HepG2 (cell line): Measurements from ENCODE around the gene METRN.

Experiments used
- ARNT ChIP-seq: fragments of 450-650 bp; IDR thresholded peaks from 2 replicates; pipeline ENCODE4 v1.6.1; 2017
- BHLHE40 ChIP-seq: IDR thresholded peaks from 2 replicates; pipeline ENCODE4 v1.6.1; 2011; ENCODE audit warnings: low read length, improper control_type of control experiment
- CEBPB ChIP-seq: IDR thresholded peaks from 2 replicates; pipeline ENCODE4 v1.6.1; 2011; ENCODE audit warnings: low read depth, low read length, improper control_type of control experiment, borderline replicate concordance
- CTCF ChIP-seq: sonication (generic); formaldehyde crosslinking; IDR thresholded peaks from 2 replicates; pipeline ENCODE4 v1.5.0; 2020; ENCODE audit warnings: mild to moderate bottlenecking, missing genetic modification reagents, moderate library complexity
- GABPA ChIP-seq, 2 experiments: IDR thresholded peaks; 2 replicates each; pipeline ENCODE4 v1.6.1; 2011 to 2016; ENCODE audit warnings: low read depth in 2 of 2, low read length in 1 of 2, missing biosample characterization in 1 of 2, missing genetic modification characterization in 1 of 2
- MAX ChIP-seq: IDR thresholded peaks from 2 replicates; pipeline ENCODE4 v1.6.1; 2012; ENCODE audit warnings: inconsistent platforms
- MEIS2 ChIP-seq: sonication (generic); formaldehyde crosslinking; IDR thresholded peaks from 2 replicates; pipeline ENCODE4 v1.9.0; 2021; ENCODE audit warnings: mild to moderate bottlenecking, missing genetic modification reagents
- SNAPC2 ChIP-seq: sonication (generic); formaldehyde crosslinking; IDR thresholded peaks from 2 replicates; pipeline ENCODE4 v1.8.1; 2022; ENCODE audit warnings: mild to moderate bottlenecking, missing genetic modification reagents
- SP1 ChIP-seq, 2 experiments: fragments of 450-650 bp in 1 of 2; sonication (generic) in 1 of 2; formaldehyde crosslinking in 1 of 2; IDR thresholded peaks; 2 replicates each; pipeline versions ENCODE4 v1.4.0 to v1.6.1; 2016 to 2020; ENCODE audit warnings: missing genetic modification reagents in 1 of 2
- ZNF232 ChIP-seq: sonication (generic); formaldehyde crosslinking; IDR thresholded peaks from 2 replicates; pipeline ENCODE4 v1.4.0; 2020; ENCODE audit warnings: missing genetic modification reagents, borderline replicate concordance
- ZNF3 ChIP-seq: IDR thresholded peaks from 2 replicates; pipeline ENCODE4 v1.7.0; 2017; ENCODE audit warnings: inconsistent platforms
- ZNF660 ChIP-seq: sonication (generic); formaldehyde crosslinking; IDR thresholded peaks from 2 replicates; pipeline ENCODE4 v1.5.1; 2020; ENCODE audit warnings: mild to moderate bottlenecking, low read depth, missing genetic modification reagents, borderline replicate concordance

- no peak for TF ChIP-seq ZNF660 (CRISPR knock-in tag)
- TF ChIP-seq GABPA (IDR thresholded peaks at IDR 0.05; ENCODE audit: low read depth, low read length) = no peak
- no peak for TF ChIP-seq GABPA (CRISPR knock-in tag; IDR thresholded peaks at IDR 0.05; ENCODE audit: low read depth)
- no peak for TF ChIP-seq ZNF3
- TF ChIP-seq ZNF232 = no peak
- TF ChIP-seq SNAPC2 (CRISPR knock-in tag) = no peak
- TF ChIP-seq BHLHE40 = no peak
- no peak for TF ChIP-seq CTCF (CRISPR knock-in tag)
- no peak for TF ChIP-seq SP1 (IDR thresholded peaks at IDR 0.05)
- no peak for TF ChIP-seq SP1 (CRISPR knock-in tag; IDR thresholded peaks at IDR 0.05)
- TF ChIP-seq CEBPB = no peak
- no peak for TF ChIP-seq MEIS2 (CRISPR knock-in tag)
- no peak for TF ChIP-seq ARNT
- TF ChIP-seq MAX = no peak
These were observed 45.1 kb downstream of the METRN start for GRCh38 chr16:760065-760464.
